ENCODE results near the gene AGPAT4.
"Not testable (repeated sequence)": the region's sequence is repeated elsewhere in the genome, so short reads cannot be mapped to it uniquely, and the experiment has no call there.

The AGPAT4 gene

DNA sequence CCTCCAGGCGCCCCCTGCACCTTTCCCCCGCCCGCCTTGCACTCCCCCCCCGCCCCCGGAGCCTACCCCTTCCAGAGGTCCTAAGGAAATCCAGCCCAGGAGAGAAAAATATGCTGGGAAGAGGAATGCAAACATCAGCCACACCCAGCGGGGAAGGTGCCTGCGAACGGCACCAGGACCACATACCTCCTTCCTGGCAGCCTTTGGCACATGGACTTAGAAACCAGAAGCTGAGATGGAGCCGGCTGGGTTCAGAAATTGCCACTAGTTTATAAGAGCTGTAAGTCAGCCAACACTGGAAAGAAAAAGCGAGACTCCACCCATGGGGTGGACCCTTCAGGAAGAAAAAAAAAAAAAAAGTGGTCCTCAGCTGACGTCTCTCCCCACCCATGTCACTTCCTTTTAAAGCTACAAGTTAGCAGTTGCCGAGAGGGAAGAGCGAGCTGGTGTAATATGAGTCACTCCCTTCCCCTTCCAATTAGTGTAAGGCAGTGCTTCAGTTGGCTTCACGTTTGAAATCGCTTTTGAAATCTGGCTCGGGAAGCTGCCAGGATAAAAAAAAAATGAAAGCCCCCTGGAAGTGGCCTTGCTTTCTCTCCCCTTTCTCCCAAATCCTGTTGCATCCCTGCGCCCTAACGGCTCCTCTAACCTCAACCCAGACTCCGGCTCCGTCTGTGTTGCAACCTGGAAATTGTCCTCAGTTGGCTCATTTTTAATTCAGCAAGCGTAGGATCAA, at the start of gene AGPAT4:
TSS of gene AGPAT4 (minus strand) at position 310 of the 736 bp plus-strand sequence. CDS start 41,848 bp downstream, outside the sequence.
- DNase-seq (ENCODE audit: low spot score), result peak; percentile 93

DNA sequence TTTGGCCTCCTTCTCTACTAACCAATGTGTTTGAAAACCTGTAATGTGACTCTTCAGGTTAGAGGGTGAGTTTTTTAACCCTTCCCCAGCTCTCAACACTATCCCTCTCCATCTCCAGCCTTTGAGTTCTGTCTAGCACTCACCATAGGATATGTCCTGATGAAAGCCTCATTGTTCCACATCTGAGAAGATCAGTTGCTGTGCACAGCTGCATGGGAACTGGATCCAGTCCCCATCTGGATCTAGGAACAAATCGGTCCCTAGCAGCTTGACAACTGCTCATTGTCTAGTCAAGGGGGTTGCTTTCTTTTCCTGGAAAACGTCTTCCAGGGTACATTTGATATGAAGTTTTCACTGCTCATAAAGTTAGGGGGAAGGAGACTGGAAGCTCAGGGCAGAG, 45.4 kb upstream of the AGPAT4 start:
- DNase-seq (ENCODE audit: low spot score), result peak; percentile 96

DNA sequence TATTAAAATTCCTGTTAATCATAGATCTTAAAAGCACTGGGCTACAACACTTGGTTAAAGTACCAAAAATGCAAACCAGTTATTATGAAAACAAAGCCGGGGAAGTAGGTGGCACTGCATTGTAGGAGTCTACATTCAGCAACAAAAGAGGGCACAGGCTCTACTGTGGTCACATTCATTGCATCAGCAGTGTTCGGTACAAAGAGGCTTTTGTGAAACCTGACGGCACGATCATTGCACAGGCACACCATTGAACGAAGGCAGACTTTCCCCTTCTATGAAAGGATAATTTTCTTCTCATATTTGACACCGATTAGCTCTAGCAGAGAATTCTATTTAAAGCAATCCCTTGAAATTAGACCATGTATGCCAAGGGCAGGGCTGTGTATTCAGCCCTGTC, 44.6 kb upstream of the AGPAT4 start:
- DNase-seq (ENCODE audit: low spot score), result peak; percentile 92

DNA sequence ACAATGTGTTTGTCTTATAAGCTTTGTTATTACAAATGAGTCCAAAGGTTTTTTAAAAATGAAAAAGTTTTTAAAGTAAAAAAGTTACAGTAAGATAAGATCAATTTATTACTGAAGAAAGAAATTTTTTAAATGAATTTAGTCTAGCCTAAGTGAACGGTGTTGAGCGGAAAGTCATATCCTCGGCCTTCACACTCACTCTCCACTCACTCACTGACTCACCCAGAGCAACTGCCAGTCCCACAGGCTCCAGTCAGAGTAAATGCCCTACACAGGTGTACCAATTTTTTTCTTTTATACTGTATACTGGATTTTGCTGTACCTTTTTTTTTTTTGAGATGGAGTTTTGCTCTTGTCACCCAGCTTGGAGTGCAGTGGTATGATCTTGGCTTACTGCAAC, 42.7 kb upstream of the AGPAT4 start:
- DNase-seq (ENCODE audit: low spot score), result no peak

DNA sequence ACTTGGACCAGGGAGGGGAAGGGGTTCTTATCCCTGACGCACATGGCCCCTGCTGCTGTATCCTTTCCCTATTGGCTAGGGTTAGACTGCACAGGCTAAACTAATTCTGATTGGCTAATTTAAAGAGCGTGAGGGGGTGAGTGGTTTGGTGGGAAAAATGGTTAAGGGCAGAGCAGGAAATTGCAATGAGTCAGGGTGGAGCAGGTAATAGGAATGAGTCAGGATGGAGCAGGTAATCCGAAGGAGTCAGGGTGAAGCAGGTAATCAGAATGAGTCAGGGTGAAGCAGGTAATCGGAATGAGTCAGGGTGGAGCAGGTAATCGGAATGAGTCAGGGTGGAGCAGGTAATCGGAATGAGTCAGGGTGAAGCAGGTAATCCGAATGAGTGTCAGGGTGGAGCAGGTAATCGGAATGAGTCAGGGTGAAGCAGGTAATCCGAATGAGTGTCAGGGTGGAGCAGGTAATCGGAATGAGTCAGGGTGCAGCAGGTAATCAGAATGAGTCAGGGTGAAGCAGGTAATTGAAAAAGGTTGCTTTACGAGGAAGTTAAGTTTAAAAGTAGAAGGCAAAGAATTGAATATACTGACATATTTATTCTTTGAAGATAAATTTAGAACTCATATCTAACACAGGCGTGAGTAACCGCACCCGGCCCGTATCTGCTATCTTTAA, 41.5 kb upstream of the AGPAT4 start:
- not testable (repeated sequence) for DNase-seq (ENCODE audit: low spot score)

DNA sequence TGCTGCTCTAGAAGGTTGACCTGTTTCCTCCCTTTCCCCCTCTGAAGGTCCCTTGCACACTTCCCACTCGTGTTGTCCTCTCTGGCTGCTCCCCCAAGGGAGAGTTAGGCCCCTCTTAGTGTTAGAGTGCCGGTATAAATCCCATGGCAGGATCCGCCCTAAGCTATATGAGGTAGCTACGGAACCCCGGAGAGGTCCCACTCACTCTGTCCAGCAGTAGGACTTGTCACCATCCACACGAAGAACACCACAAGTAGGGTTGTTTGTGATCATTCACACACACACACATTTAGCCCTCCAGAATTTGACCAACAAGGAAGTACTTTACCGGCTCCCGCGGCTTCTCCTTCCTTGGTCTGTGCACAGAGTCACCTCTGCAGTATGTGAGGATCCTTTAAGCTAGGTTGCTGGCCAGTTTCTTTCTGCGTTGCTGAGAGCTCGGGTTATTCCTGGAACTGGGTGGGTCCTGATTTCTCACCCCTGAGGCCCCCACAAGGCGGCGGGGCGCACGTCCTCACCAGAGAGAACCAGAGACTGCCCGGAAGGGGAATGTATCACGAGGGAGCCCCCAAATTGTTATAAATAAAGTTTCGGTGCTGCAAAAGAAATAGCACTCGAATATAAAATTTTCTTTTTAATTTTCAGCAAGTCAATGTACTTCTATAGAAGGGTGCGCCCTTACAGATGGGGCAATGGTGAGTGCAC, 40.8 kb upstream of the AGPAT4 start:
- not testable (repeated sequence) for DNase-seq (ENCODE audit: low spot score)

GRCh38 chr6:161313940-161314509, 40.2 kb upstream of the AGPAT4 start:
- DNase-seq (ENCODE audit: low spot score), result no peak

GRCh38 chr6:161313475-161313874, 39.6 kb upstream of the AGPAT4 start:
- DNase-seq (ENCODE audit: low spot score), result not testable (repeated sequence)

DNA sequence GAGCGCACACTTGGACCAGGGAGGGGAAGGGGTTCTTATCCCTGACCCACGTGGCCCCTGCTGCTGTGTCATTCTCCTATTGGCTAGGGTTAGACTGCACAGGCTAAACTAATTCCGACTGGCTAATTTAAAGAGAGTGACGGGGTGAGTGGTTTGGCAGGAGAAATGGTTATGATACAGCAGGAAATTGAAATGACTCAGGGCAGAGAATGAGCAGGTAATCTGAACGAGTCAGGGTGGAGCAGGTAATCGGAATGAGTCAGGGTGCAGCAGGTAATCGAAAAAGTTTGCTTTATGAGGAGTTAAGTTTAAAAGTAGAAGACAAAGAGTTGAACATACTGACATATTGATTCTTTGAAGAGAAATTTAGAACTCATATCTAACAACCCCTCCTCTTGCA, 35.9 kb upstream of the AGPAT4 start:
- not testable (repeated sequence) for DNase-seq (ENCODE audit: low spot score)

DNA sequence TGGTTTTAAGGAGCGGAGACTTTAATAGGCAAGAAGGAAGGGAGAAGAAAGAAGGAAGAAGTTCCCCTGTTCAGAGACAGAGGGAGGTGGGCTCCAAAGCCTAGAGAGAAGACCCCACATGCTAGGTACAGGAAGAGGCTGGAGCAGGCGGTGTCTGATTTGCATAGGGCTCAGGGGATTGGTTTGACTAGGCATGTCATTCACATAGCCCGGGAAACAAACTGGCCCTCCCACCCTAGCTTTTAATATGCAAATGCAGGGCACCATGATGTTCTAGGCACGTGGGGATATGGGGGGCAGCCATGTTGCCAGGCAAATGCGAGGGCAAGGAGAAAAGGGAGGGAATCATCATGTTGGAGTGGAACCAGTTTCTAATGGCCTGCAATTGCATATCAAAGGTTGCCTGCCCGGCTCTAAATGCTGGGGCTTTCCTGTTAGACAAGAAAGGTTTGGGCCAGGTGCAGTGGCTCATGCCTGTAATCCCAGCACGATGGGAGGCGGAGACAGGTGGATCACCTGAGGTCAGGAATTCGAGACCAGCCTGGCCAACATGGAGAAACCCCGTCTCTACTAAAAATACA, 34.3 kb upstream of the AGPAT4 start:
- no peak for DNase-seq (ENCODE audit: low spot score)

DNA sequence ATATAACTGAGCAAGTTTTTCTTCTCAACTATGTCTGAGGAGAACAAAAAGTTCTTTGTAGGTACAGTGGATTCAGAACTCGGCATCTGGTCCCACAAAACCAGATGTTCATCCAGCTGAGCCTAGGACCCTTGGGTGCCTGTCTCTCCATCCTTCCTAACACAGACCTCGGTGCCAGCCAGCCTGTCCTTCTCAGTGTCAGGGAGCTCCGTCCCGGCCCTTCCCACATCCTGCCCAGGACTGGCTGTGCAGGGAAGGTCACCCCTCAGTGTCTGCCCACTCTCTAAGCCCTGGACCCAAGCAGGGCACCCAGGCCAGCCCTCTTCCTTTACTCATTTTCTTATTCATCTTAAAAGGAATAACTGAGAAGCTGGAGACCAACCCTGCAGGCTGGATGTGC, 32.0 kb upstream of the AGPAT4 start:
- DNase-seq (ENCODE audit: low spot score), result peak; percentile 18

- no peak for DNase-seq (ENCODE audit: low spot score)
Measured at GRCh38 chr6:161303628-161304340, 29.9 kb upstream of the AGPAT4 start.

DNA sequence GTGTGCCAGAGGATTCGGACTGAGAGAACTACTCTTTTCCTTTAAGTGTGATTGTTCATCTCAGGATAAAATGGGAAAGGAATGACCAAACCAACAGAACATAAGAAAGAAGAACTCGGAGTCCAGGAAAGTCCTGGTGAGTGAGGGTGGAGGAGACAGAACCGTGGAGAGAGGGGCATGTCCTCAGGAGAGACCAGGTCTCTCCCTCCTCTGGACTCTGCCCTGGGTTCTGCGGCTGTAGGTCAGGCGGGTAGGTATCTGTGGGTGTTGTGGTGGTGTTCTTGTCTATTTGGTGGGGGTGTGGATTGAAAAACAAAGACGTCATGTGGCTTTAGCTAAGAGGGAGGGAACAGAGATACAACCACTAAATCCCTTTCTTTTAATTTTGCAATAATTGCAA, 29.1 kb upstream of the AGPAT4 start:
- no peak for DNase-seq (ENCODE audit: low spot score)

GRCh38 chr6:161301338-161301737, 27.5 kb upstream of the AGPAT4 start:
- DNase-seq (ENCODE audit: low spot score), result peak; percentile 7

- DNase-seq (ENCODE audit: low spot score), result no peak
Measured at GRCh38 chr6:161300823-161301222, 27.0 kb upstream of the AGPAT4 start.

GRCh38 chr6:161299726-161300125, 25.9 kb upstream of the AGPAT4 start:
- DNase-seq (ENCODE audit: low spot score), result no peak

DNA sequence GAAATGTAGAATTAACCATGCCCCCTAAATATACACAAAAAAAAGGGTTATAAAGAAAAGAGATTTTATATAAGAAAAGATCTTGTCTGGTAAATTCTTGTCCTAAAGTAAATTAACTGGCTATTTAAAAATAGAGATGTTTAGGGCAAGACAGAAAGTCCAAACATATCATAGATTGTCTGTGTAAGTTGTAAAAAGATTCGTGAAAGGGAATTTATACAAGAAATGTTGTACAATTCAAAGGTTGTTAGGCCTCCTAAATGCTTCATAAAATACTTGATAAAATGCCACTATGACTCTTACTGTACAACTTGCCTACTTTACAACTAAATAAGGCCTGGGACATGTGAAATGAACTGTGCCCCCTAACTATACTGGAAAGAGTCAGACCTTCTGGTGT, 21.9 kb upstream of the AGPAT4 start:
- DNase-seq (ENCODE audit: low spot score), result no peak

DNA sequence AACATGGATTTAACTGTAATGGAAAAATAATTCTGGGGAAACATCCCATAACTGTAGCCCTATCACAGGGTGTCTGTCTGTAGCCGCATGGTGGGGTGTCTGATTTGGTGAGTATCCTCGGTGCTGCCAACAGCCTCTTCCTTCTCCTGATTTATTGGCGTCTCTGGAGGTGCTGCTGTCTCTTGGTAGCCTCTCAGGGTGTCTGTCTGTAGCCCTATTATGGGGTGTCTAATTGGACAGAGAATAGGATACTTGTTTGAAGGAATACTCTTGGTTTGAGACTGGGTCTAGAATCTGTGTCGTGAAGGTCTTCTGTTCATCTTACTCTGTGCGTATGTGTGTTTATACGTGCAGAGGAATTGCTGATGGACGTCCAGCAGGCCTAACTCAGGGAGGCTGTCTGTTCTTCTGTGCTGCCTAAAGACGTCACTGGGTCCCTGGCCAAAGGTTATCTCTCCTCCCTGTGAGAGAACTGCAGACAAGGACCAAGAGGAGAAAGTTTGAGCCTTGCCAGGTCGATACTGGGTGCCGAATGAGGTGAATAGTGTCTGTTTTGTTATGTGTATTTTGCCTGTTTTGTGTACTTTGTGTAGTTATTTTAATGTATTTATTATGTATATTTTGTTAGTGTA, 18.9 kb upstream of the AGPAT4 start:
- no peak for DNase-seq (ENCODE audit: low spot score)

DNA sequence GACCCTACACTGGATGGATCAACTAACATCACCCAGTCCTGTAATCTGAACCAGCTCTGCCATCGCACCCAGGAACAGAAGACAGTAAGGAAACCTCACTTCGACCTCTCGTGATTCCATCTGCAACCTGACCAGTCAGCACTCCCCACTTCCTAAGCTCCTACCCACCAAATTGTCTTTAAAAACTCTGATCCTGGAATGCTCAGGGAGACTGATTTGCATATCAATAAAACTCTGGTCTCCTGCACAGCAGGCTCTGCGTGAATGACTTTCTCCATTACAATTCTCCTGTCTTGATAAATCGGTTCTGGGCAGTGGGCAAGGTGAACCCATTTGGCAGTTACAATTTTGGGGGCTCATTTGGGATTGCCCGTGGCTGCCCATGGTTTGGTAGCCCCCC, 18.3 kb upstream of the AGPAT4 start:
- no peak for DNase-seq (ENCODE audit: low spot score)

DNA sequence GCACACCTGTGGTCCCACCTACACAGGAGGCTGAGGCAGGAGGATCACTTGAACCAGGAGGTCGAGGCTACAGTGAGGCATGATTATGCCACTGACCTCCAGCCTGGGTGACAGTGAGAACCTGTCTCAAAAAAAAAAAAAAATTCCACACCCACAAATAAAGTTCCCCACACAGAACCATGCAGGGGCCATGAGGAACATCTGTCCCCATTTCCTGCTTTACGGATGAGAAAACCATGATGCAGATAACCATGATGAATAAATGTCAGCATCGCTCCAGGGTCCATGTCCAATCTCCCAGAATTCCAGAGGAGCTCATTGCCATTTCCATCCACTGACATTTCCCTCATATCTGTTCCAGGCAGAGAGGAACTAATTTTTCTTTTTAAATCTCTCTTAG, 16.9 kb upstream of the AGPAT4 start:
- DNase-seq (ENCODE audit: low spot score), result no peak

- DNase-seq (ENCODE audit: low spot score), result no peak
Measured at GRCh38 chr6:161284653-161285052, 10.8 kb upstream of the AGPAT4 start.

All from Ammon's horn (tissue), 1 donor.